Measurements from ENCODE around the gene RFTN1.

- TF ChIP-seq POLR2A (IDR thresholded peaks at IDR 0.05; ENCODE audit: control extremely low read depth in 1 of 2, low read depth in 2 of 2, low read length in 2 of 2): no peak
- no peak for TF ChIP-seq BCL11A (IDR thresholded peaks at IDR 0.05; ENCODE audit: low read depth in 2 of 2, low read length in 2 of 2)
- TF ChIP-seq CTCF (IDR thresholded peaks at IDR 0.05; ENCODE audit: control extremely low read depth in 1 of 3, insufficient read depth in 1 of 3, low read depth in 1 of 3, low read length in 3 of 3): no peak
- no peak for TF ChIP-seq SP1 (IDR thresholded peaks at IDR 0.05; ENCODE audit: low read depth, low read length)
- TF ChIP-seq MAX (IDR thresholded peaks at IDR 0.05): no peak
- no peak for TF ChIP-seq KDM5A (IDR thresholded peaks at IDR 0.05; ENCODE audit: low read length)
- TF ChIP-seq HDAC2 (IDR thresholded peaks at IDR 0.05; ENCODE audit: borderline replicate concordance in 1 of 2, low read depth in 2 of 2, low read length in 2 of 2): no peak
- TF ChIP-seq MAFK (IDR thresholded peaks at IDR 0.05; ENCODE audit: low read depth, low read length): no peak
- no peak for TF ChIP-seq TBP (IDR thresholded peaks at IDR 0.05; ENCODE audit: low read depth, low read length)
- TF ChIP-seq RNF2 (IDR thresholded peaks at IDR 0.05; ENCODE audit: borderline replicate concordance, low read depth, low read length, missing control alignments, poor library complexity, severe bottlenecking): no peak
- TF ChIP-seq POLR2AphosphoS5 (IDR thresholded peaks at IDR 0.05; ENCODE audit: low read depth, low read length): no peak
- no peak for TF ChIP-seq PHF8 (conservative IDR thresholded peaks at IDR 0.05; ENCODE audit: low read depth, low read length)
Observed at GRCh38 chr3:16300881-16301359, 212.6 kb downstream of the RFTN1 start.

All from H1 (cell line).